Neural crest cell (in vitro differentiated cells): ENCODE measurements around the gene RAP1GAP2. TPM values are rescaled to one million over a fixed set of nuclear protein-coding genes. Genes with fewer than 3 reads are reported as not detected.

Source experiments
- DNase-seq: peaks from one replicate; pipeline ENCODE4 v3.0.0; 2021; ENCODE audit warnings: low read depth, mixed read lengths, low spot score
- H3K27ac Mint-ChIP-seq: one replicate; pipeline ENCODE4 v1.8.0; 2021; ENCODE audit warnings: mild to moderate bottlenecking, mixed read lengths; ENCODE audit not compliant: unreplicated experiment
- H3K27me3 Mint-ChIP-seq: 2 replicates; pipeline ENCODE4 v1.8.0; 2021; ENCODE audit warnings: low read depth, mild to moderate bottlenecking, mixed read lengths
- H3K36me3 Mint-ChIP-seq: 2 replicates; pipeline ENCODE4 v1.8.0; 2021; ENCODE audit warnings: low read depth, mild to moderate bottlenecking, mixed read lengths
- H3K4me1 Mint-ChIP-seq: 2 replicates; pipeline ENCODE4 v1.8.0; 2021; ENCODE audit warnings: mixed read lengths
- H3K4me3 Mint-ChIP-seq: one replicate; pipeline ENCODE4 v1.8.0; 2021; ENCODE audit warnings: mild to moderate bottlenecking, mixed read lengths
- H3K9me3 Mint-ChIP-seq: 2 replicates; pipeline ENCODE4 v1.8.0; 2021; ENCODE audit warnings: mixed read lengths
- CTCF ChIP-seq: fragments of 200-600 bp; sonication (generic); conservative IDR thresholded peaks from 2 replicates; pipeline ENCODE4 v1.5.0; 2021; ENCODE audit warnings: antibody characterized with exemption, mild to moderate bottlenecking
- total RNA-seq: library from RNA; stranded (reverse); gene quantifications from 2 replicates; pipeline ENCODE4 v1.2.1, GENCODE V29; 2021

The RAP1GAP2 gene
- total RNA-seq, 1 donor from 2014 or later: 1.0 TPM

DNA sequence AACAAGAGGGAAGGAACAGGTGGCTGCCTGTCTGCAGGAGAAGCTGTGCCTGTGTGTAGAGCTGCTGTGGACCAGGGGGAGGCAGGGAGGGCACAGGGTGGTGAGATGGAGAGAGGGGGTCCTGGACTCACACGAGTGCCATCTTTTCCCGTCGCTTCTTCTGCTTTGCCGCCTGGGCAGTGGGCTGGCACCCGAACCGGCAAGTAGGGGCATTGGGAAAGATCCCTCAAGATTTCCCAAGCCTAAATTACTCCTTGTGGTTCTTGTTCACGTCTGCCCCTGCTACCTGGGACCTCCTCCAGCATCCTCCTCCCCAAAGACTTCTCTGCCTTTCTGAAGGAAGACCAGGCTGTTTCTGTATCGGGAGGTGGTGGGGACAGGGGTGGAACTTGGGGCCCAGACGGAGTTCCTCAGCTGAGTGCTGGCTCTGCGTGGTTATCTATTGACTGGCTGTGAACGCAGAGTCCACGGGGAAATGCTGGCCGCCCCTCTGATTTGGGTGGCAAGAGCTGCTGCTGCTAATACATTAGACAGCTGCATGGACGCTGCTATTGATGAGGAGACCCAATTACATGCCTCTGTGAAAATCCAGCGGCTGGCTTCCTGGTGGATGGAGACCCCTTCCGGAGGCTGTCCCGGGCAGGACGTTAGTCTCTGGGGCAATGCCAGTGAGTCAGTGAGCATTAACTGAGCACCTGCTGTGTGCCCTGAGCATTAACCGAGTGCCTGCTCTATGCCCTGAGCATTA lies 152.7 kb downstream of the RAP1GAP2 start:
- H3K27me3 Mint-ChIP-seq: peaks cover 25% of the 10 kb centered on the region
- no peak for TF ChIP-seq CTCF
- no peak overlapping the region for H3K4me3 Mint-ChIP-seq
- DNase-seq: no peak
- no peak overlapping the region for H3K27ac Mint-ChIP-seq
- H3K9me3 Mint-ChIP-seq: no peaks in the 10 kb centered on the region
- H3K4me1 Mint-ChIP-seq: peaks cover 3% of the 10 kb centered on the region
- H3K36me3 Mint-ChIP-seq: no peaks in the 10 kb centered on the region

DNA sequence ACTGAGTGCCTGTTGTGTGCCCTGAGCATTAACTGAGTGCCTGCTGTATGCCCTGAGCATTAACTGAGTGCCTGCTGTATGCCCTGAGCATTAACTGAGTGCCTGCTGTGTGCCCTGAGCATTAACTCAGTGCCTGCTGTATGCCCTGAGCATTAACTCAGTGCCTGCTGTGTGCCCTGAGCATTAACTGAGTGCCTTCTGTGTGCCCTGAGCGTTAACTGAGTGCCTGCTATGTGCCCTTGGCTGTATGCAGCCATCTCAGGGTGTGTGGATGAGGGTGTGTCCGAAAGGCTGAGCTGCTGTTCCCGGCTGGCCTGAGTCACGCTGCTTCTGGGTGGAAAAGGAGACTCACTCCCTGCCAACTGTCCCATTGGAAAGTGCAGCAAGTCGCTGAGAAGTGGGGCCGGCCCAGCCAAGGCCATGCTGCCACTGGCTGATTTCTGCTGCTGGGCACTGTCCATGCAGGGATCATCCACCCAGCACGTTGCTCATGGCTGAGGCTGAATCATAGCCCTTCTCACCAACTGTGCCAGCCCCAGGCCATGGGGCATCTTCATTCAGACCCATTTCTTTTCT lies 153.3 kb downstream of the RAP1GAP2 start:
- DNase-seq: no peak
- no peak for TF ChIP-seq CTCF
- peaks cover 3% of the 10 kb centered on the region for H3K4me1 Mint-ChIP-seq
- H3K4me3 Mint-ChIP-seq: no peak overlapping the region
- peaks cover 22% of the 10 kb centered on the region for H3K27me3 Mint-ChIP-seq
- H3K27ac Mint-ChIP-seq: no peak overlapping the region
- no peaks in the 10 kb centered on the region for H3K9me3 Mint-ChIP-seq
- H3K36me3 Mint-ChIP-seq: no peaks in the 10 kb centered on the region

GRCh38 chr17:2950846-2951245 lies 154.6 kb downstream of the RAP1GAP2 start:
- TF ChIP-seq CTCF: no peak
- H3K27me3 Mint-ChIP-seq: peaks cover 31% of the 10 kb centered on the region

DNA sequence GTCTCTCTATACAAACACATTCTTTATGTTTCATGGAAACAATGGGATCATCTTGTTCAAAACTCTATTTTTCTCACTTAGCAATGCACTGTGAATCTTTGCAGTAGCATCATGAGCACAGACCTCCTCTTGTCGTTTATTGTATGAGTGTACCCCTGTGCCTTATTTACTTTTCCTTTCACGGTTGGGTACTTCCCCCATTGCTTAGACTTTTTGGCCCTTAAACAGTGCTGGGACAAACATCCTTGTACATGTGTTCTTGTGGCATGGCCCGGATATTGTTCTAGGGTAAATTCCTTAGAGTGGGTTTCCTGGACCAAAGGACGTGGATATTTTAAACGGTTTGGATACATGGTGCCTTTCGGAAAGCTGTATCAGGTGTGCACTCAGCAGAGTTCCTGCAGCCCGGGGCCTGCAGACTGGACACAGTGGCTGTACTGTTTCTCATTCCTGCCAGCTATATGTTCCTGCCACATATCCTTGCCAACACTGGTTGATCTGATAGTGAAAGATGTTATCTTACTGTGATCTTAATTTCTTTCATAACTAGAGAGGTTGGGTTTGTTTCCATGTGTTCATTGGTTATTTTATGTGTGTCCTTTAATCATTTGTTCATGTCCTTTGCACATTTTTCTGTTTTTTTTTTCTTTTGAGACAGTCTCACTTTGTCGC lies 156.1 kb downstream of the RAP1GAP2 start:
- Mint-ChIP-seq H3K27me3 (peaks cover 41% of the 10 kb centered on the region), H3K27ac (no peak overlapping the region)

More at GRCh38 chr17:2950846-2951245, 154.6 kb downstream of the RAP1GAP2 start:
- Mint-ChIP-seq H3K4me3 (no peak overlapping the region), H3K27ac (no peak overlapping the region), H3K9me3 (no peaks in the 10 kb centered on the region), H3K36me3 (no peaks in the 10 kb centered on the region), H3K4me1 (peaks cover 11% of the 10 kb centered on the region)
- no peak for DNase-seq

More for the DNA sequence above, 156.1 kb downstream of the RAP1GAP2 start:
- no peak for DNase-seq
- Mint-ChIP-seq H3K4me3 (no peak overlapping the region), H3K9me3 (no peaks in the 10 kb centered on the region), H3K4me1 (peaks cover 11% of the 10 kb centered on the region), H3K36me3 (no peaks in the 10 kb centered on the region)
- TF ChIP-seq CTCF: no peak
